ENCODE measurements around the gene P2RX6. TPM values are rescaled to one million over a fixed set of nuclear protein-coding genes. Genes with fewer than 3 reads are reported as not detected.

Gene P2RX6
- total and polyA plus RNA-seq, 2 of the 4 experiments (the other 2 are of a cell fraction): 0.90 to 1.6 TPM

GRCh38 chr22:20966883-20967696, 47.9 kb upstream of the P2RX6 start, which contains the start of gene AIFM3:
Gene AIFM3 (plus strand): TSS chr22:20967255. CDS start chr22:20967945, 690 bp downstream.
- Histone ChIP-seq H2AK9ac (replicated peaks; ENCODE audit: low read depth, low read length, poor library complexity) (peak within 1 kb of the TSS; percentile 47), H3K9me3 (ENCODE audit: control insufficient read depth, insufficient read depth, low read length) (no peaks in the 10 kb centered on the region), H3K4me2 (ENCODE audit: low read depth, low read length) (no peak within 1 kb of the TSS), H3K79me1 (ENCODE audit: low read depth in 1 of 2, low read length in 2 of 2) (no peaks in the 10 kb centered on the region), H3K18ac (ENCODE audit: low read depth, low read length) (no peak within 1 kb of the TSS), H3K4me3 (ENCODE audit: insufficient read depth, low read depth, low read length) (no peak within 1 kb of the TSS), H2BK15ac (ENCODE audit: low read depth, low read length) (no peak within 1 kb of the TSS), H4K20me1 (ENCODE audit: insufficient read depth, low read length) (no peaks in the 10 kb centered on the region), H3K9me1 (ENCODE audit: insufficient read depth, low read length) (no peaks in the 10 kb centered on the region), H3K23ac (ENCODE audit: low read depth, low read length) (no peak within 1 kb of the TSS), H3K4me1 (ENCODE audit: control insufficient read depth, insufficient read depth, low read length) (no peaks in the 10 kb centered on the region), H4K5ac (ENCODE audit: low read depth, low read length) (no peak within 1 kb of the TSS), H4K91ac (ENCODE audit: insufficient read depth, low read depth, low read length) (no peak within 1 kb of the TSS), H2BK20ac (ENCODE audit: low read depth, low read length) (no peak within 1 kb of the TSS), H2AFZ (replicated peaks; ENCODE audit: low read length, poor library complexity) (peak within 1 kb of the TSS; percentile 27), H3K9ac (ENCODE audit: low read depth, low read length) (no peak within 1 kb of the TSS), H2AK5ac (ENCODE audit: low read depth, low read length) (no peak within 1 kb of the TSS), H3K14ac (replicated peaks; ENCODE audit: low read depth, low read length) (no peak within 1 kb of the TSS), H3K56ac (ENCODE audit: extremely low read depth, insufficient read depth, low read length) (no peak within 1 kb of the TSS), H4K8ac (ENCODE audit: low read depth in 2 of 2, low read length in 2 of 2) (no peak within 1 kb of the TSS), H3K4ac (ENCODE audit: low read depth, low read length) (no peak within 1 kb of the TSS), H3K36me3 (ENCODE audit: control insufficient read depth, insufficient read depth, low read length) (no peaks in the 10 kb centered on the region), H2BK5ac (ENCODE audit: low read depth, low read length, poor library complexity, severe bottlenecking) (no peak within 1 kb of the TSS), H2BK120ac (ENCODE audit: low read depth, low read length) (no peak within 1 kb of the TSS), H3K27me3 (ENCODE audit: control insufficient read depth, insufficient read depth, low read length) (peaks cover 41% of the 10 kb centered on the region), H3K27ac (ENCODE audit: insufficient read depth, low read length) (no peak within 1 kb of the TSS)
- in situ Hi-C loops (cut with MboI; ENCODE audit: low sequenced_read_pairs) (no loop called here), dilution Hi-C loops (cut with HindIII; ENCODE audit: low sequenced_read_pairs, unreplicated experiment) (no loop called here), intact Hi-C loops (cut with micrococcal nuclease) (no loop called here)
- TF ChIP-seq CHD1 (IDR thresholded peaks at IDR 0.05; ENCODE audit: low read depth, low read length) (no peak), MAFK (IDR thresholded peaks at IDR 0.05; ENCODE audit: low read depth, low read length) (no peak), CTCF (conservative IDR thresholded peaks at IDR 0.05; ENCODE audit: low read depth, low read length) (no peak), FOS (IDR thresholded peaks at IDR 0.05; ENCODE audit: low read depth, low read length) (no peak), RFX5 (IDR thresholded peaks at IDR 0.05; ENCODE audit: low read depth, low read length) (no peak), SMC3 (IDR thresholded peaks at IDR 0.05; ENCODE audit: low read depth, low read length) (no peak), CEBPB (IDR thresholded peaks at IDR 0.05; ENCODE audit: low read depth, low read length) (no peak), ELK1 (IDR thresholded peaks at IDR 0.05; ENCODE audit: borderline replicate concordance, low read depth, low read length) (no peak), RAD21 (IDR thresholded peaks at IDR 0.05; ENCODE audit: low read length) (no peak)
- POLR2A ChIA-PET (ENCODE audit: unreplicated experiment): no interaction called here
- CTCF ChIA-PET: no interaction called here
- no TSS peak for BruUV-seq (replicated peaks)
- ATAC-seq (ENCODE audit: low read depth) (no peak), DNase-seq (no peak)
- WGBS, 2 experiments (ENCODE audit: extremely low coverage in 2 of 2, insufficient read length in 1 of 2): 68% methylated on average over 4 of the region's 22 CpGs; no CpG with 5 or more reads in 1 of the 2 experiments
